HG02759 (cell line): ENCODE measurements around the gene CCL21.
A peak's percentile ranks its signal among the peaks of the same experiment; 100 is the strongest.

Experiments
- ATAC-seq: cut with Tn5 transposase; IDR thresholded peaks from one replicate; pipeline ENCODE4 v1.9.1; 2021; ENCODE audit warnings: mild to moderate bottlenecking, moderate library complexity; ENCODE audit not compliant: unreplicated experiment

The CCL21 gene

GRCh38 chr9:34675048-34675714 lies 34.8 kb downstream of the CCL21 start:
- ATAC-seq = no peak

GRCh38 chr9:34674440-34674839 lies 35.5 kb downstream of the CCL21 start:
- no peak for ATAC-seq

- no peak for ATAC-seq
Observed at GRCh38 chr9:34671307-34671706, 38.6 kb downstream of the CCL21 start.

- no peak for ATAC-seq
Observed at GRCh38 chr9:34669809-34670562, 40.0 kb downstream of the CCL21 start.

GRCh38 chr9:34665381-34666250 lies 44.3 kb downstream of the CCL21 start:
- peak; percentile 77 for ATAC-seq

- ATAC-seq = peak; percentile 21
Observed at GRCh38 chr9:34665067-34665380, 44.9 kb downstream of the CCL21 start.

GRCh38 chr9:34664281-34665066 lies 45.5 kb downstream of the CCL21 start:
- peak; percentile 53 for ATAC-seq

GRCh38 chr9:34663303-34663605 lies 46.7 kb downstream of the CCL21 start:
- ATAC-seq = no peak

- ATAC-seq = no peak
Observed at GRCh38 chr9:34662526-34663302, 47.2 kb downstream of the CCL21 start, which contains the start of gene CCL27. CCL27 (minus strand) TSS chr9:34662657; CDS start chr9:34662633, 24 bp downstream.

- ATAC-seq = no peak
Observed at GRCh38 chr9:34659592-34660253, 50.2 kb downstream of the CCL21 start.
